ENCODE data around the gene GRAMD1A.
"Not testable (repeated sequence)": the region's sequence is repeated elsewhere in the genome, so short reads cannot be mapped to it uniquely, and the experiment has no call there.

Gene GRAMD1A

DNA sequence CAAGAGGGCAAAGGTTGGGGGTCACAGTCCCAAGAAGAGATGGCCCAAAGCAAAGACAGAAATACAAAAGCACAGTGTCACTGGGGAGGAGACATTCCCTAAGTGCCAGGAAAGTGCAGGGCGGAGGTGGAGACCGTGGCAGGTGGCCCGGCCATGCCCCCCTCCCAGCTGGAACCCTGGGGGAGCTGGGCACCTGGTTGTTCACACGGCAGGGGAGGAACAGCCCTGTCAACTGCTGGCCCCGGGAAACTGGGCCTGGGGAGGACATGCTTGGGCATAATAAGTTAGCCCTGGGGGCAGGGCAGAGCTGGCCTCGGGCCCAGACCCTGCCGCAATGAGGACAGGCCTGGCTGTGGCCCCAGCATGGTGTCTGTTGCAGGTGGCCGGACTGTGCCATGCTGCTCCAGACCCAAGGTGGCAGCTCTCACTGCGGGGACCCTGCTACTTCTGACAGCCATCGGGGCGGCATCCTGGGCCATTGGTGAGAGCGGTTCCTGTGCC lies 48.8 kb downstream of the GRAMD1A start:
- no peak for DNase-seq (ENCODE audit: low read depth, low spot score)
- H3K27ac ChIP-seq: no peak overlapping the region

- H3K27ac ChIP-seq: no peak overlapping the region
- DNase-seq (ENCODE audit: low read depth, low spot score): no peak
Measured at GRCh38 chr19:35049456-35049855, 49.3 kb downstream of the GRAMD1A start.

DNA sequence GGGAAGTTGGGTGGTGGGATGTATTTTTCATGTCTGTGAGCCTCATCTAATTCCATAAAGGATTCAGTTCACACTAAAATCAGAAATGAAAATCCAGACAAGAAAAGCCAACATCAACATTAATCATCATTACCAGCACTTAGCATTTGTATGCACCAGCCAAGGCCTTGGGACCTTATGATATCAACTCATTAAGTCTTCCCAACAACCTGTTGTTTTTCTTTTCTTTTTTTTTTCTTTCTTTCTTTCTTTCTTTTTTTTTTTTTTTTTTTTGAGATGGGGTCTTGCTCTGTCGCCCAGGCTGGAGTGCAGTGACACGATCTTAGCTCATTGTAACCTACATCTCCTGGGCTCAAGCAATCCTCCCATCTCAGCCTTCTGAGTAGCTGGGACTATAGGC lies 50.5 kb downstream of the GRAMD1A start:
- not testable (repeated sequence) for H3K27ac ChIP-seq; DNase-seq (ENCODE audit: low read depth, low spot score)

DNA sequence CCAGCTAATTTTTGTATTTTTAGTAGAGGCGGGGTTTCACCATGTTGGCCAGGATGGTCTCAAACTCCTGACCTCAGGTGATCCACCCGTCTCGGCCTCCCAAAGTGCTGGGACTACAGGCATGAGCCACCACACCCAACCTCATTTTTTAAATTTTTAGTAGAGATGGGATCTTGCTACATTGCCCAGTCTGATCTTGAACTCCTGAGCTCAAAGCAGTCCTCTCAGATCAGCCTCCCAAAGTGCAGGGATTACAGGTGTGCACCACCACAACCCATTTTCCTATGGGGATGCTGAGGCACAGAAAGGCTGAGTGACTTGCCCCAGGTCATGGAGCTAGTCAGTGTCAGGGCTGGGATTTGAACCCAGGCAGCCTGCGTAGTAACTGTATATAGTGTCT lies 51.1 kb downstream of the GRAMD1A start:
- not testable (repeated sequence) for DNase-seq (ENCODE audit: low read depth, low spot score); H3K27ac ChIP-seq

DNA sequence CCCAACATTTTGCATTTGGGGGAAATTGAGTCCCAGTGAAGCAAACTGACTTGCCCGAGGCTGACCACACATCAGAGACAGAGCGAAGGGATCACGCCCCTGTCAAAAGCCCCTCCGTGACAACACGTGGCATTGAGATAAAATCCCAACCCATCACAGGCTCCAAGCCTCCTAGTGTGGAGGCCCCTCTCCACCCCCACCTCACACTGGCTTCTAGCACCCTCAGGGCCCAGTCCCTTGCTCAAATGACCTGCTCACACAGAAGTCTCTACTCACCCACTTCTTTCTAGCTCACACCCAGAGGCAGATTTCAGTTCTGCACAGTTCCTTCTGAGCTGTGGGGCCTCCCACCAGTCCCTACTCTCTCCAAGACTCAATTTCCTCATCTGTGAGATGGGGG lies 51.7 kb downstream of the GRAMD1A start:
- no peak overlapping the region for H3K27ac ChIP-seq
- no peak for DNase-seq (ENCODE audit: low read depth, low spot score)

- H3K27ac ChIP-seq: no peak overlapping the region
- DNase-seq (ENCODE audit: low read depth, low spot score): no peak
Measured at GRCh38 chr19:35052599-35053190, 52.6 kb downstream of the GRAMD1A start.

DNA sequence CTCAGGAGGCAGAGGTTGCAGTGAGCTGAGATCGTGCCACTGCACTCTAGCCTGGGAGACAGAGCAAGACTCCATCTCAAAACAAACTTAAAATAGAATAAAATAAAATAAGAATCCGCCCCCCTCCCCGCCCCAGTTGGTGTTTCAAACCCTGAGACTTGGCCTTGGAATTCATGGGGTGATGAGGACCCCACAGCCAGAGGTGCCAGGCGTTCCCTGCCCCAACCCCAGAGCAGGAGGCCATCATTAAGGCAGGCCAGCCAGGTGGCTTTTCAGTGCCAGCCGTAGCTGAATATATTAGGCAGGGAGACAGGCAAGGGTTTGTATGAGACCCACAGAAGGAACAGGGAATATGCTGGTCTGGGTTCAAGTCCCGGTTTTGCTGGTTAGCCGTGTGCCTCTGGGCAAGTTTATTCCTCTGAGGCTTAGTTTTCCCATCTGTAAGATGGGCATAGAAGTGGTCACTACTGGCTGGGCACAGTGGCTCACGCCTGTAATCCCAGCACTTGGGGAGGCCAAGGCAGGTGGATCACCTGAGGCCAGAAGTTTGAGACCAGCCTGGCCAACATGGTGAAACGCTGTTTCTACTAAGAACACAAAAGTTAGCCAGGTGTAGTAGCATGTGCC lies 53.7 kb downstream of the GRAMD1A start:
- H3K27ac ChIP-seq: no peak overlapping the region
- DNase-seq (ENCODE audit: low read depth, low spot score): no peak

GRCh38 chr19:35054626-35055025 lies 54.5 kb downstream of the GRAMD1A start:
- no peak overlapping the region for H3K27ac ChIP-seq
- no peak for DNase-seq (ENCODE audit: low read depth, low spot score)

DNA sequence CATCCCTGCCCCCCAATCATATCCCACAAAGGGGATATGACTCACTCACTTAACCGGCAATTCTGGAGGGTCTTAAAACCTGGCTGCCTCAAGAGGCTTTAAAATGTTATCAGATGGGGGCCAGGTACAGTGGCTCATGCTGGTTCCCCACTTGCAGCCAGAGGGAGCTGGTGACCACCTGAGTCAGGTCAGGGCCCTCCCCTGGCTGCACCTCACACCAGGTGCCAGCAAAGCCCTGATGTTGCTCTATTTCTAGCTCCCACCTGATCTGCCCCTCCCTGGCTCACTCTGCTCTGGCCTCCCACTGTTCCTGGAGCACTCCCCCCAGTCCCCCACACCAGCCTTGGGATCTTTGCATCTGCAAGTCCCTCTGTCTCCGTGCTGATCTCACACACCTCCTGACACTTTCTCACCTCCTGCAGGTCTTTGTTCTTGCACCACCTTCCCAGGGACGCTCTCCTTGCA lies 55.6 kb downstream of the GRAMD1A start:
- DNase-seq (ENCODE audit: low read depth, low spot score): no peak
- H3K27ac ChIP-seq: no peak overlapping the region

DNA sequence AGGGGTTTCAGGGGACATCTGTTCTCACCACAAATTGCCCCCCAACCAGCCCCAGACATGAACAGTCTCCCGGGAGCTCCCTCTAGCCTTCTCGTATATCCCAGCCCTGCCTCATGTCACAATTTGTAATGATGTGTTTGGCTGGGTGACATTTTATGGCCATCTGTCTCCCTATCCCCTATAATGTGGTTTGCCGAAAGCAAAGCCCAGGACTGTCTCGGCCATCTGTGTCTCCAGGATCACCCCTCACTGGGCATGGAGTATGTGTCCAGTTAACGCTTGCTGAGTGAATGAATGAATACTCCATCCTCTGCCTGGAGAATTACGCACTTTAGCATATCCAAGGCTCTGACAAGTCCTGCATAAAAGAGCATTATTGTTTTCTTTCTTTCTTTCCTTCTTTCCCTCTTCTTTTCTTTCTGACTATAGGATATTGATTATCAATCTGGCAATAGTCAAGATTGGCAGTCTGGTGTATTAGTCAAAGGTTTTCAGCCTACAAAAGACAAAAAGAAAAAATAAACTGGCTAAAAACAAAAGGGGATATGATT lies 56.5 kb downstream of the GRAMD1A start:
- no peak overlapping the region for H3K27ac ChIP-seq
- no peak for DNase-seq (ENCODE audit: low read depth, low spot score)

DNA sequence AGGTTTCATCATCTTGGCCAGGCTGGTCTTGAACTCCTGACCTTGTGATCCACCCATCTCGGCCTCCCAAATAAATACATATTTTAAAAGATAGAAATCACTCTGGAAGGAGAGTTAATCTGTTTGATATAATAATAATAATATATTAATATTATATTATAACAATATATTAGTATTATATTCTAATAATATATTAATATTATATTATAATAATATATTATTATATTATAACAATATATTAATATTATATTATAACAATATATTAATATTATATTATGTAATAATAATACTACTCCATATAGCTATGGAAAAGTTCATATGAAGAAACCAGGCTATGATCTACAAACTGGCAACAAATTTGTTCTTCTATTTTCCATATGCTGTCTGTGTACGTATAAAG lies 58.2 kb downstream of the GRAMD1A start:
- no peak for DNase-seq (ENCODE audit: low read depth, low spot score)
- no peak overlapping the region for H3K27ac ChIP-seq

DNA sequence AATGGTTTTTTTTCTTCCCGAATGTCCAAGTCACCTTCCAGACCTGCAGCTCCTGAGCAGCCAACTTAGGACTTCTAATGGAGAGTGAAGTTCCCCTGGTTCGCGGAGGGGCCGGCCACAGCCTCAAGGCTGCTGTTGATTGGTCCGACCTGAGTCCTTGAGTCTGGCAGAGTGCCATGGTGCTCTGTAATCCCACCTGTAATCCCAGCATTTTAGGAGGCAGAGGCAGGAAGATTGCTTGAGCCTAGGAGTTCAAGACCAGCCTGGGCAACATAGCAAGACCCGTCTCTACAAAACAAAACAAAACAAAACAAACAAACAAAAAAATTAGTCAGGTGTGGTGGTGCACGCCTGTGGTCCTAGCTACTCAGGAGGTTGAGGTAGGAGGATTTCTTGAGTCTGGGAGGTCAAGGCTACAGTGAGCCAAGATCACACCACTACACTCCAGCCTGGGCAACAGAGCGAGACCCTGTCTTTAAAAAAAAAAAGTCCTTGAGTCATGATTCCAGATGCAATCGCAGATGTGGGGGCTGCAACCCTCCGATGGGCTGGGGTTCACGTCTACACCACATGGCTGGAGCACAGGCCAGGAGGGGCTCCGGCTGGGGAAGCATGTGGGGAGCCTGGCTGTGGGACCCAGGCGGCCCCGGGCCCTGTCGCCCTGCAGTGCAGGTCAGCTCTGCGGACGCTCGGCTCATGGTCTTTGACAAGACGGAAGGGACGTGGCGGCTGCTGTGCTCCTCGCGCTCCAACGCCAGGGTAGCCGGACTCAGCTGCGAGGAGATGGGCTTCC lies 59.1 kb downstream of the GRAMD1A start:
- H3K27ac ChIP-seq: no peak overlapping the region
- DNase-seq (ENCODE audit: low read depth, low spot score): no peak

GRCh38 chr19:35059799-35060091 lies 59.6 kb downstream of the GRAMD1A start:
- no peak for DNase-seq (ENCODE audit: low read depth, low spot score)
- H3K27ac ChIP-seq: no peak overlapping the region

DNA sequence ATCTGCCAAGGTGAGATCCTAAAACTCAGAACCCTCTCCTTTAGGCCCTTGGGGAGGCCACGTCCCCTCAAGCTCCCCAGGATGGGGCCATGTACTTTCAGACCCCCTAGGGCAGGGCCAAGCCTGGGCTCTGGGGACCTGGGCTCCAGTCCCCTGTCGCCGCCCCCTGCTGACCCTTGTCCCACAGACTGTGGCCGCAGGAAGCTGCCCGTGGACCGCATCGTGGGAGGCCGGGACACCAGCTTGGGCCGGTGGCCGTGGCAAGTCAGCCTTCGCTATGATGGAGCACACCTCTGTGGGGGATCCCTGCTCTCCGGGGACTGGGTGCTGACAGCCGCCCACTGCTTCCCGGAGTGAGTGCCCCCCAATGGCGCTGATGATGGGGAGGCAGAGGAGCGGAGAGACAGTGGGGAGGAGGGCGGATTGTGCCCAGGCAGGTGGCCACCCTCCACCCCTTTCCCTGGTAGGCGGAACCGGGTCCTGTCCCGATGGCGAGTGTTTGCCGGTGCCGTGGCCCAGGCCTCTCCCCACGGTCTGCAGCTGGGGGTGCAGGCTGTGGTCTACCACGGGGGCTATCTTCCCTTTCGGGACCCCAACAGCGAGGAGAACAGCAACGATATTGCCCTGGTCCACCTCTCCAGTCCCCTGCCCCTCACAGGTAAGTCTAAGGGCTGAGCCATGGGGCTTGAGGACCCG lies 60.2 kb downstream of the GRAMD1A start:
- H3K27ac ChIP-seq: no peak overlapping the region
- DNase-seq (ENCODE audit: low read depth, low spot score): no peak

- no peak overlapping the region for H3K27ac ChIP-seq
- no peak for DNase-seq (ENCODE audit: low read depth, low spot score)
Measured at GRCh38 chr19:35061583-35062373, 61.7 kb downstream of the GRAMD1A start.

GRCh38 chr19:35062942-35063341 lies 62.8 kb downstream of the GRAMD1A start:
- no peak overlapping the region for H3K27ac ChIP-seq
- DNase-seq (ENCODE audit: low read depth, low spot score): no peak

DNA sequence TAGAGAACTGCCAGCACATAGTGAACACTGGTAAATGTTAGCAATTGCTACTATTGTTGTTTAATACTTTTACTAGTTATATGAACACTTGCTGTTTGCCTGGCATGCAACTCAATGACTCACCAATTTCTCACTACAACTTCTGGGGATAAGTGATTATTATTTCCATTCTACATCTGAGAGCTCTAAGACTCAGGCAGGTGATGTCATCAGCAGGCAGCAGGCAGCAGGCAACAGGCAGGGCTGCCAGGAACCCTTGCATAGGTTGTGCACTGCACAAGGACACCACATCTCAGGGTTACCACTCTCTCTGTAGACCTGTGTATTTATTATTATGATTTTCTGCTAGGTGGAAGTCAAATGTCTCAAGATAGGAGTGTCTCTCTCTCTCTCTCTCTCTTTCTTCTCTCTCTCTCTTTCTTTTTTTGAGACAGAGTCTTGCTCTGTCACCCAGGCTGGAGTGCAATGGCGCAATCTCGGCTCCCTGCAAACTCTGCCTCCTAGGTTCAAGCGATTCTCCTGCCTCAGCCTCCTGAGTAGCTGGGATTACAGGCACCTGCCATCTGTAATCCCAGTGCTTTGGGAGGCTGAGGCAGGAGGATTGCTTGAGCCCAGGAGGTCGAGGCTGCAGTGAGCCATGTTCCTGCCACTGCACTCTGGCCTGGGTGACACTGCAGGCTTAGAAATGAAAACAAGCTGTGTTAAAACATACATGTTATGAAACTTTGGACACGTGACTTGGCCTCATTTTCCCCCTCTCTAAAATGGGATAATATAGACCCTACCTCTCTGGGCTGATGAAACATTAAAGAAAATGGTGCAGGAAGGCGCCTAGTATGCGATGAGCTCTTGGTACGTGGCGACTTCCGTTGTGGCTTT lies 64.1 kb downstream of the GRAMD1A start:
- peak; percentile 58 for DNase-seq (ENCODE audit: low read depth, low spot score)
- H3K27ac ChIP-seq: no peak overlapping the region

DNA sequence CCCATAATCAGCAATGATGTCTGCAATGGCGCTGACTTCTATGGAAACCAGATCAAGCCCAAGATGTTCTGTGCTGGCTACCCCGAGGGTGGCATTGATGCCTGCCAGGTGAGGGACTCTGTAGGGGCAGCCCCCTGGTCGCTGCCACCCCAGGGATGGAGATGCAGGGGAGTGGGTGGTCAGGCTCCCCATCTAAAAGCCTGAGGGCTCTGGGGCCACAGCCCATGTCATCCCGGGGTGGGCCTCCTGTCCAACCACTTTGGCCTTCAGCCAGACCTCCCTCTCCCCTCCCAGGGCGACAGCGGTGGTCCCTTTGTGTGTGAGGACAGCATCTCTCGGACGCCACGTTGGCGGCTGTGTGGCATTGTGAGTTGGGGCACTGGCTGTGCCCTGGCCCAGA lies 65.5 kb downstream of the GRAMD1A start:
- DNase-seq (ENCODE audit: low read depth, low spot score): no peak
- H3K27ac ChIP-seq: no peak overlapping the region

DNA sequence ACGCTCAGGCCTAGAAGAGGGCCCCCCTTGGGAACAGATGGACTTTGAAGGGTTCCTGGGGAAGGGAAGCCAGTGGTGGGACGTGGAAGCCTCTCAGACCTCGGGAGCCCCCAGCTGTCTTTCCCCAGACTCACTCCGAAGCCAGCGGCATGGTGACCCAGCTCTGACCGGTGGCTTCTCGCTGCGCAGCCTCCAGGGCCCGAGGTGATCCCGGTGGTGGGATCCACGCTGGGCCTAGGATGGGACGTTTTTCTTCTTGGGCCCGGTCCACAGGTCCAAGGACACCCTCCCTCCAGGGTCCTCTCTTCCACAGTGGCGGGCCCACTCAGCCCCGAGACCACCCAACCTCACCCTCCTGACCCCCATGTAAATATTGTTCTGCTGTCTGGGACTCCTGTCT lies 66.0 kb downstream of the GRAMD1A start:
- H3K27ac ChIP-seq: no peak overlapping the region
- no peak for DNase-seq (ENCODE audit: low read depth, low spot score)
